GM12878 (cell line): ENCODE measurements around the gene CCDC191. TPM values are rescaled to one million over a fixed set of nuclear protein-coding genes. Genes with fewer than 3 reads are reported as not detected.

Source experiments
- ATAC-seq: fragments of 200-7000 bp; cut with Tn5 transposase; 3 replicates; pipeline ENCODE4 v1.9.1; 2020; ENCODE audit warnings: mild to moderate bottlenecking, moderate library complexity
- BruUV-seq: library from RNA; stranded (reverse); fragments of 400-500 nt; replicated peaks from 2 replicates; lab custom pipeline; 2021; lab: Mats Ljungman, UMichigan
- CTCF ChIA-PET: fragments of 300-600 bp; sonication (Branson Sonifier 250); formaldehyde crosslinking; extraction: SDS; loops from one replicate; lab custom pipeline; 2021; ENCODE audit warnings: inconsistent platforms; lab: Yijun Ruan, JAX
- POLR2A ChIA-PET: fragments of 350-600 bp; formaldehyde crosslinking; extraction: SDS; loops from one replicate; lab custom pipeline; 2021; ENCODE audit warnings: inconsistent platforms; lab: Charles Lee
- RAD21 ChIA-PET: fragments of 300-600 bp; sonication (Branson Sonifier 250); formaldehyde crosslinking; loops from one replicate; lab custom pipeline; 2023; ENCODE audit warnings: antibody characterized with exemption; ENCODE audit not compliant: unreplicated experiment; lab: Charles Lee
- SMC1A ChIA-PET: fragments of 300-600 bp; sonication (Branson Sonifier 250); formaldehyde crosslinking; loops from one replicate; lab custom pipeline; 2023; ENCODE audit not compliant: unreplicated experiment, uncharacterized antibody; lab: Charles Lee
- DNase-seq: peaks from one replicate; pipeline ENCODE4 v3.0.0-alpha.2; 2011; ENCODE audit warnings: low read depth, low spot score
- FAIRE-seq: peaks from 3 replicates; lab custom pipeline; 2011; peaks lifted over from hg19 to GRCh38; lab: Jason Lieb, UNC
- H2AFZ ChIP-seq: 2 replicates; pipeline ENCODE4 v1.6.0; 2011; ENCODE audit warnings: low read depth, low read length, control low read depth; ENCODE audit not compliant: control insufficient read depth
- H3K27ac ChIP-seq: 2 replicates; pipeline ENCODE4 v1.5.1; 2011; ENCODE audit warnings: control low read depth; ENCODE audit not compliant: control insufficient read depth, insufficient read depth
- H3K27me3 ChIP-seq, 2 experiments: replicated peaks in 1 of 2; 2 replicates each; pipeline versions ENCODE4 v1.6.0 to v1.6.1; 2011; ENCODE audit warnings: low read length in 1 of 2; ENCODE audit not compliant: control insufficient read depth in 2 of 2, insufficient read depth in 2 of 2
- H3K36me3 ChIP-seq, 2 experiments: 2 replicates each; pipeline ENCODE4 v1.5.1; 2011; ENCODE audit warnings: low read length in 1 of 2; ENCODE audit not compliant: control insufficient read depth in 2 of 2, insufficient read depth in 2 of 2
- H3K4me1 ChIP-seq: 2 replicates; pipeline ENCODE4 v1.6.1; 2011; ENCODE audit warnings: mild to moderate bottlenecking, low read length, moderate library complexity, mixed read lengths; ENCODE audit not compliant: control insufficient read depth, insufficient read depth
- H3K4me2 ChIP-seq: 2 replicates; pipeline ENCODE4 v1.6.0; 2011; ENCODE audit warnings: control low read depth; ENCODE audit not compliant: control insufficient read depth, insufficient read depth
- H3K4me3 ChIP-seq: fragments of 200-600 bp; sonication (generic); 2 replicates; pipeline ENCODE4 v1.5.1; 2016
- H3K79me2 ChIP-seq: 2 replicates; pipeline ENCODE4 v1.6.0; 2011; ENCODE audit warnings: low read length; ENCODE audit not compliant: control insufficient read depth, insufficient read depth
- H3K9ac ChIP-seq: 2 replicates; pipeline ENCODE4 v1.8.0; 2011; ENCODE audit warnings: low read length, control low read depth, mixed read lengths; ENCODE audit not compliant: control insufficient read depth, insufficient read depth
- H3K9me3 ChIP-seq: replicated peaks from 3 replicates; pipeline ENCODE4 v1.5.1; 2011; ENCODE audit warnings: mild to moderate bottlenecking, low read length; ENCODE audit not compliant: control insufficient read depth, insufficient read depth
- H4K20me1 ChIP-seq: 2 replicates; pipeline ENCODE4 v1.6.0; 2011; ENCODE audit not compliant: control insufficient read depth, insufficient read depth
- BCL11A ChIP-seq: IDR thresholded peaks from 2 replicates; pipeline ENCODE4 v1.6.1; 2011; ENCODE audit warnings: low read depth, low read length
- HDAC6 ChIP-seq: fragments of 200-600 bp; sonication (generic); IDR thresholded peaks from one replicate; pipeline ENCODE4 v1.8.0; 2017; ENCODE audit warnings: antibody characterized with exemption; ENCODE audit not compliant: unreplicated experiment
- HSF1 ChIP-seq: fragments of 150-350 bp; IDR thresholded peaks from 2 replicates; pipeline ENCODE4 v1.6.1; 2014; ENCODE audit warnings: mild to moderate bottlenecking, low read depth, low read length
- KAT2A ChIP-seq: conservative IDR thresholded peaks from 2 replicates; pipeline ENCODE4 v1.6.1; 2011; ENCODE audit warnings: low read depth, low read length; ENCODE audit not compliant: control insufficient read depth
- MLLT1 ChIP-seq: fragments of 450-650 bp; IDR thresholded peaks from 2 replicates; pipeline ENCODE4 v1.6.1; 2016; ENCODE audit warnings: mild to moderate bottlenecking
- RUNX3 ChIP-seq: IDR thresholded peaks from 2 replicates; pipeline ENCODE4 v1.6.1; 2012; ENCODE audit warnings: low read length, inconsistent platforms
- SRF ChIP-seq, 2 experiments: IDR thresholded peaks; 2 replicates each; pipeline ENCODE4 v1.6.1; 2011; ENCODE audit warnings: low read depth in 2 of 2, low read length in 2 of 2, mild to moderate bottlenecking in 1 of 2, moderate library complexity in 1 of 2
- TBL1XR1 ChIP-seq: IDR thresholded peaks from 2 replicates; pipeline ENCODE4 v1.6.1; 2012; ENCODE audit warnings: low read depth, low read length, improper control_type of control experiment
- TCF12 ChIP-seq: IDR thresholded peaks from 2 replicates; pipeline ENCODE4 v1.6.1; 2011; ENCODE audit warnings: low read depth, mild to moderate bottlenecking, low read length
- ZNF592 ChIP-seq: fragments of 450-650 bp; IDR thresholded peaks from 2 replicates; pipeline ENCODE4 v1.6.1; 2017; ENCODE audit warnings: mild to moderate bottlenecking, moderate library complexity
- in situ Hi-C: fragments of 300-500 bp; cut with MboI; formaldehyde crosslinking; loops from 9 replicates; pipeline ENCODE4 v1.14.3; 2018; ENCODE audit warnings: mixed read lengths
- intact Hi-C: fragments of 100-400 bp; cut with micrococcal nuclease; formaldehyde crosslinking; loops from one replicate; pipeline ENCODE4 v1.14.2; 2022; ENCODE audit not compliant: unreplicated experiment
- polyA plus RNA-seq, 11 experiments: library from polyadenylated mRNA; depleted of rRNA in 4 of 11; unstranded in 6 of 11; stranded (reverse) in 5 of 11; fragments of >200 nt; fragmentation: Nextera tagmentation in 4 of 11; fragmentation: Illumina TruSeq in 1 of 11; extraction: Ambion mirVana in 4 of 11; extraction: Trizol in 1 of 11; gene quantifications; 1 replicate in 1 of 11; 2 replicates in 10 of 11; pipeline versions ENCODE4 v1.2.1 to v1.2.3, GENCODE V29; 2011 to 2016; ENCODE audit warnings: inconsistent platforms in 2 of 11, missing spikeins in 2 of 11, low read depth in 1 of 11
- total RNA-seq, 4 experiments: library from RNA; depleted of rRNA in 3 of 4; stranded (reverse); fragments of >200 nt in 3 of 4; fragmentation: Illumina TruSeq in 1 of 4; extraction: Trizol in 1 of 4; gene quantifications; 2 replicates each; pipeline versions ENCODE4 v1.2.1 to v1.2.3, GENCODE V29; 2013 to 2021

CCDC191 gene
- total and polyA plus RNA-seq, 10 of the 15 experiments (the other 5 are each of a cell fraction or from before 2014, with no cell fraction given): 1.2 to 2.9 (median 1.7) TPM

GRCh38 chr3:114092151-114093015 lies 36.1 kb upstream of the CCDC191 start (continued):
- no peak for TF ChIP-seq ZNF592
- TF ChIP-seq MLLT1: no peak
- TF ChIP-seq TBL1XR1: no peak

GRCh38 chr3:114089675-114090074 lies 33.3 kb upstream of the CCDC191 start:
- no peaks in the 10 kb centered on the region for H3K79me2 ChIP-seq
- ChIA-PET RAD21 (no interaction called here), SMC1A (interaction anchor here (0.6 kb wide), 1 partner anchor 222 kb away, joined by 3 read pairs; no protein-coding TSS in a partner anchor), POLR2A (no interaction called here), CTCF (interaction anchor here (0.6 kb wide), 1 partner anchor 12 kb away, joined by 3 read pairs; no protein-coding TSS in a partner anchor)
- no peaks in the 10 kb centered on the region for H3K4me1 ChIP-seq
- FAIRE-seq (no peak), DNase-seq (no peak), ATAC-seq (no peak; the same call in 2 of the 3 replicates)
- peaks cover 3 to 11% of the 10 kb centered on the region in 2 experiments; a peak in 3 of 4 replicates for H3K36me3 ChIP-seq
- no peaks in the 10 kb centered on the region for H3K9me3 ChIP-seq
- H3K4me2 ChIP-seq: no peak overlapping the region
- no peaks in the 10 kb centered on the region for H3K27me3 ChIP-seq
- no peak overlapping the region for H2AFZ ChIP-seq
- intact Hi-C loops: no loop called here
- H3K27ac ChIP-seq: no peak overlapping the region
- in situ Hi-C loops: no loop called here
- no peaks in the 10 kb centered on the region for H4K20me1 ChIP-seq
- H3K4me3 ChIP-seq: no peak overlapping the region
- no TSS peak for BruUV-seq
- H3K9ac ChIP-seq: no peak overlapping the region
- TF ChIP-seq RUNX3: no peak
- no peak for TF ChIP-seq TCF12
- TF ChIP-seq BCL11A: no peak
- TF ChIP-seq KAT2A: no peak
- TF ChIP-seq HDAC6: no peak
- no peak for TF ChIP-seq SRF (IDR thresholded peaks at IDR 0.05; ENCODE audit: low read depth in 2 of 2, low read length in 2 of 2)
- TF ChIP-seq HSF1: no peak
